ENCODE data around the gene GRIK3.

GRIK3 gene

DNA sequence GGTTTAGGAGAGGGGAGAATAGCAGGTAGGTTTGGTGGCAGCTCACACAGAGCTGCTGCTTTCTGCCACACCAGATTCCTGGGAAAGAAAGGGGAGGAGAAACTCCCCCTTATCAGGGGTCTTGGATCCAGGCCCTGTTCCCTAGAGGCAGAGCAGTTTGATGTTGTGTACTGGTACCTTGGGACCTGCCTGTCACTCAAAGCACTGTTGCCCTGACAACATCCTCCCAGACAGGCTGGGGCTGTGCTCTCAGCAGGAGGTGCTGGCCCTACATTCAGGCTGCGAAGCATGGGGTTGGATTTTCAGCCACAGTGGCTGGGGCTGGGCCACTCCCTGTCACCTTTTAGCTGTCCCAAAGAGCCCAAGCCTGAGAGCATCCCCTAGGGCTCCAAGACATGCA is 188.0 kb downstream of the GRIK3 start:
- DNase-seq = no peak

DNA sequence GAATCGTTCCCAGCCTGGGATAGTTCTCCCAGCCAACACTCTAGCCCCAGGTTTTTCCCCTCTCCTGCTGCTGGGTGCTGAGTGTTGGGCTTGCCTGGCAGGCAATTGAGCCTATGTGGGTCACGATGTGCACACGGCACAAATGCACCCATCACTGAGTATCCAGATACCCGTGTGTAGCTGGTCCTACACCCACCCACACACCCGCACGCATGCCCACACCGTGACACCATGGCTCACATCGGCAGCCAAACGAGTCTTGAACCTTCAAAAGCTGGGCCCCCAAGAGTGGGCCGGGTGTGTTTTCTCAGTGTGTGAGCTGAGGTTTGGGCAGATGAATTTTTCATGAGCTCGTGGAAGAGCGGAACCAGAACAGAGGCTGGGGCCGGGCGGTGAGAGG is 188.5 kb downstream of the GRIK3 start:
- DNase-seq = no peak

DNA sequence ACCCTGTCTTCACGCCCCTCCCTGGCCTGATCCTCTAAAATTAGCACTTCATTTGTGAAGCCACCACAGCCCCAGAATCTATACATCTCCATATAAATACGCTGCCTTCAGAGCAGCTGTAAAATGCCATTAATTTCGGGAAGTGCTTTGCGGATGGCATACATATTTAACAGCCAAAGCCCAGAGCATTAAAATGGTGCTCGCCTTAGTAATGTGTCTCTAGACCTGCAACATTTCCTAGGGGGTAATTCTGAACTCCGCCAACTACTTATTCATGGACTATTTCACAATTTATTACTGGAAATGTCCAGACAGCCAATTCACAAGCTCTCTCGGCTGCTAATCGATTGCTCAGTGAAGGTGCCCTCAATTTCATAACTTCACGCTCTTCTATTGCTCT is 189.4 kb downstream of the GRIK3 start:
- no peak for DNase-seq

DNA sequence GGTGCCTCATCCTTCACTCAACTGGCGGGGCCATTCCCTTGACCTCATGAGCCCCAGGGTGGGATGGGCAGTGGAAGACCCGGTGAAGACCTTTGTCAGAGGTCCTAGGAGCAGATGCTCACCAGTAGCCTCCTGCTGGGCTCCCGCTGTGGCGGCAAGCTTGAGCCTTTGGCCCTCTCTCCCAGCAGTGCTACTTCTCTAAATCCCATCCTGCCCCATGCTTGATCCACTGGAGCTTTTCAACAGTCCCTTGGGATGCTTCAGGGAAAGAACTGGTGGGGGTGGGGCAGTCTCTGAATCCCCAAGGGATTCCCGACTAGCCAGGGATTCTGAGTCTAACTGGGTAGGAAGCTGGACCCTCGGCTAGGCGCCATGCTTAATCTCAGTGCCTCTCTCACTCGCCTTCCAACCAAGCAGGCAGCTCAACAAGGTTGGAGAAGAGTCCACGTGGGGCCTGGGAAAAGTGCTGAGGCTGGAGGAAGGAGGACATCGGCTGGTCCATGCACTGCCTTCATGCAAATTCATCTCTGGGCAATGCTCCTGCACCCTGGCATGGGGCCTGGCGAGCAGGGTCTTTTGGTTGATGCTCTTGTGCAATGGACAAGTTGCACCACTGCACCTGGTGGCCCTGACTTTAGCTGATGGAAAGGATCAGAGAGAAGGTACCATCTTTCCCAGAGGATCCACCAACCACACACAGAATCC is 190.3 kb downstream of the GRIK3 start:
- DNase-seq = no peak

DNA sequence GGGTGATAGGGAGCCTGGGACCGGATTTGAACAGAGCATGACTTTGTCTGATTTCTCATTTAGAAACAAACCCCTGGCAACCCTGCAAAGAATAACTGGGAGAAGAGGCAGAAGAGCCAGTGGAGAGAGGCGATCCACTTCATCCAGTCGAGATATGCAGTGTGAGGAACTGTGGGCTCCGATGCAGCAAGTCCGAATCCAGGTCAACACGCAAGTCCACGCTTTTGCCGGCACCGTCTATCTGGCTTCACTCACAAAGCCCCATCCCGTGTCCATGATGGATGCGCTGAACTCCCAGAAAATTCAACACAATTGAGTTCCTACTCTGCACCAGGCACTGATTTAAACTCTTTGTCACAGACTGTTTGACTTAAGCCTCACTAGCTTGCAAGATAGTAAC is 191.3 kb downstream of the GRIK3 start:
- no peak for DNase-seq

DNA sequence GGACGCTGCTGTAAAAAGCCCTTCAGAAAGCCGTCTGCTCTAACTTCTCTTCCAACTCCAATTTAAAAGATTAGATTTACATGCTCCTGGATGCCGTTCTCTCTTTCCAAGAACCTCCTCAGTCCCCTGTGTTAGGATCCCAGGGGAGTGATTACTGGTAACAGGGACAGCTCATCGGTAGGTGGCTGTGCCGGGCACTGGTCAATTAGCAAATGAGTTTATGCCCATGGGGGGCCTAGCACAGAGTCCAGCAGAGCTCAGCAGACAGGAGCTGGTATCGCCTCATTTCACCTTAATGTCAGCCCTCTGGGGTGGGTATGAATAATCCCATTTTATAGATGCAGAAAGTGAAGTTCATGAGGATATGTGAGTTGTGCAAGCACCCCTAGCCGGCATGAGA is 191.9 kb downstream of the GRIK3 start:
- DNase-seq = no peak

DNA sequence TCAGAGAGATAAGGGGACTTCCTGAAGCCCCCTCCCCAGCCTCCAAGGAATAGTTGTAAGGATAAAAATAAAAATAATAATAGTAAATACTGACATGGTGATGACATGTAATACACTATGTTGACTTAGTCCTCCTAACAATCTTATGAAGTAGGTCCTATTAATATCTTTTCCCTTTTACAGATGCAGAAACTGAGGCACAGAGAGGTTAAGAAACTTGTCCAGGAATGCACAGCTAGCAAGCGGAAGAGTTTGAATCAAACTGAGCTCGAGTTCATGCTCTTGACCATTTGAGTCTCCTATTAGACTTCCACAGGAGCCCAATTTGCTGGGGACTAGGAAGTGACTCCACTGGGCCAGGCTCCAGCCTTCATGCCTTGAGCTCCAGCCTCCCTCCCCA is 194.8 kb downstream of the GRIK3 start:
- DNase-seq = no peak

DNA sequence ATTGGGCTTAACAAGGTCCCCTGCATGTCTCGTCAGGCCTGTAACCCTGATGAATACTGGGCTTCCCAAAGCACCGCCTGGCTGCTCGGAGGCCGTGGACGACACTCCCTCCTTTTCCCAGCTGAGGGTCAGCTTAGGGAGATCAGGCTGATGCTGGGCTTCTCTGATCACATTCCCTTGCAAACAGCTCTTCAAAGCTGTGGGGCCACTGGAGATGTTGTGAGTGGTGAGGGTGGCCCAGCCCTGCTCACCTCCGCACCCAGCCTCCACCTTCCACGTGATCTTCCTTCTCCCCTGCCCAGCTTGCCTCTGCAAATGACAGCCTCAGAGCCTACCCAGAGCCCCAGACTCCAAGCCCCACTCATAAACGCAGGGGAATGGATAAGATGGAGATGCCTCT is 195.4 kb downstream of the GRIK3 start:
- no peak for DNase-seq

DNA sequence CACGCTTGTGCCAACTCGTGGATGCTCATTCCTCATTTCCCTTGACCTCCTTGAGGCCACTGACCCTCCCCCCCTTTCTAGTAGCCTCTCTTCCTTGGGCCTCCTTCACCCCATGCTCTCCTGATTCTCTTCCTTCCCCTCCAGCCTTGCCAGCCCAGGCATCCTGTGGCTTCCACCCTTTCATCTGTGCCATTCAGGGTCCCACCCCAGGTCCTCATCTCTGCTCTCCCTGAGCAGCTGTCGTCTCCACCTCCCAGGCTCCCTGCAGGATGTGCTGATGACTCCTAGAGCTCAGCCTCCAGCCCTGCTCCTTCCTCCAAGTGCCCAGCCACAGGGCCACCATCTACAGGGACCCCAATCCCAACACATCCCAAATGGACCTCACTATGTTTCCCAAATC is 197.4 kb downstream of the GRIK3 start:
- no peak for DNase-seq

DNA sequence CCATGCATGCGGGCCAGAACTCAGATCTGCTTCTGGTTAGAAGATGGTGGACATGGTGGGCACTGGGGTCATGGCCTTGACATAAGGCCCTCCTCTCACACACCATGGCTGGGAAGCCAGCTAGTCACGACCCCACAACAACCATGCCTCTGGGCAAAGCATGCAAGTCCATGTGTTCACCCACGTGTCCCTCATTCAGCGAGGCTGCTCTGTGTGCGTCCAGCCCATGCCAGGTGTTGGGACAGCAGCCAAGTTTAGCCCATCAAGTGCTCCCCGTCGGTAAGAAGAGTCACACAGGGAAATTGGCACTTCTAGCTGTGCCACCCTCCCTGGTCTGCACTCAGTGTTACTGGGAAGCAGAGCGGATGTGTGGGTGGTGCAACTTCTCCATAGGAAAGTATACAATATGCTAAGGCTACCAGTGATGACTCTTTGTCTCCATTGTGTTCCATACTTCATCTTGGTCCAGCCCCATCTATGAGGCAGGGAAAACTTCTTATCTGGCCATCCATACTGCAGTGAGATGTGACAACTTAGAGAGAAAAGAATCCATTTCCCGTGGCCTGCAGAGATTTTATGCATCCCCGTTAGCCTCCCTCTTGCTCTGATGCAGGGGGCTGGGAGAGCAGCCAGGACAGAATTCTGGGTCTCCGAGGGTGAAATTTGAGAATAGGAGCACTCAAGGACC is 198.0 kb downstream of the GRIK3 start:
- no peak for DNase-seq

DNA sequence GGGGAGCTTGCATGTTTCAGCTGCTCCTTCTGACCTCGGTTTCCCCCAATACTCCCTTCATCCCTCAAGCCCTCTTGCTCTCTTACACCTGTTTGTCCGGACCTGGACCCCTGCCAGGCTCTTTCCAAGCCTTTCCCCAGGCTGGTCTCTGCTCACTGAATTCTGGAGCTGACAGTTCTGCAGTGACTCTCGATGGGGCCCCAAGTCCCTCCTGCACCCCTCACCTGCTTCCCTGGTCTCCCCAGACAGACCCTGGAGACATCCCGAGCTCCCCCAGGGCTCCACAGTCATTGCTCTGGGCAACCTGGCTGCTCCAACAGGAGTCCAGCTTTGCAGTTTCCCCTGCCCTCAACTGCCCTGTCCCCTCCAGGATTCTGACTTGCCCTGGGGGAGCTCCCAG is 198.6 kb downstream of the GRIK3 start:
- no peak for DNase-seq

DNA sequence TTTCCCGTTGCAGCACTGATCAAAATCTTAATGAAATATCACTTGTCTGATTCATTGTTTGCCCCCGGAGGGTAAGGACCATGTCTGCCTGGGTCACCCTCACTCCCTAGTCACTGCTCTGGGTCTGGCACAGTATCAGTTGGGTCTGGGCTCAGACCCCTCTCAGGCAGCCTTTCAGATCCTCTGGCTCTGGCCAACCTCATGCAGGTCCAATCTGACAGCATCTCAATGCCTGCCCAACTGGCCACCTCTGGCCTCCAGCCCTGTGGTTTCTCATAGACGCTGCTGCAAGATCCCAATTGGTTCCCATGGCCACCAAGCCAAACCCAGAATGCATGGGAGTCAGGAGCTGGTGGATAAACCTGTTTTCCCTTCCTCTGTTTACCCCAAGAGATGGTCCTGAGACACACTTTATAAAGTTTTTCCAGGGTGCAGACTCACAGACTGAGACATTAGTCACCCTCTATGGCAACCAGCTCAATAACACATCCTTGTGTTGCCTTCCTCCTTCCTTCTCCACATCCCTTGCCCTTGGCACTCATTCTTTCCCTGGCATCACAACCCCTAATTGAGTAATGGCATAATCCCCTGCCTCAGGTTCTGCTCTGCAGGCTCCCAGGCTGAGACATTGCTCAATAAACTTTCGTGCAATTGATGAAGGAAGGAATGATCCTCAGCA is 199.2 kb downstream of the GRIK3 start:
- no peak for DNase-seq

DNA sequence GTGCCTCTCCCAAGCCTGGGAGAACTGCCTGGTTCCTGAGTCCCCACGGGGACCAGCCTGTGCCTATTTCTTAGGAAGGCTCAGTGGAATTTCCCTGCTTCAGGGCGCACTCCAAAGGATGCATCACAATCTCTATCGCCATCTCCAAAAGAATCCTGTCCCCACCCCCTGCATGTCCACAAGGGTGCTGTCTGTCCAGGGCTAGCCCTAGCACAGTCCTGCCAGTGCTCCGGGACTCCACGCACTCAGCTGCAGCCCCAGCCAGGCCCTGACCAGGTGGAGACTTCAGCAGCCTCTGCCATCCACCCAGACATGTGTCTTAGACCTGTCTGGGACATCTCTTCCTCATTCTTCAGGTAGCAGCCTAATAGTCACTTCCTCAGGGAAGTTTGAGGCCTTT is 199.7 kb downstream of the GRIK3 start:
- no peak for DNase-seq

DNA sequence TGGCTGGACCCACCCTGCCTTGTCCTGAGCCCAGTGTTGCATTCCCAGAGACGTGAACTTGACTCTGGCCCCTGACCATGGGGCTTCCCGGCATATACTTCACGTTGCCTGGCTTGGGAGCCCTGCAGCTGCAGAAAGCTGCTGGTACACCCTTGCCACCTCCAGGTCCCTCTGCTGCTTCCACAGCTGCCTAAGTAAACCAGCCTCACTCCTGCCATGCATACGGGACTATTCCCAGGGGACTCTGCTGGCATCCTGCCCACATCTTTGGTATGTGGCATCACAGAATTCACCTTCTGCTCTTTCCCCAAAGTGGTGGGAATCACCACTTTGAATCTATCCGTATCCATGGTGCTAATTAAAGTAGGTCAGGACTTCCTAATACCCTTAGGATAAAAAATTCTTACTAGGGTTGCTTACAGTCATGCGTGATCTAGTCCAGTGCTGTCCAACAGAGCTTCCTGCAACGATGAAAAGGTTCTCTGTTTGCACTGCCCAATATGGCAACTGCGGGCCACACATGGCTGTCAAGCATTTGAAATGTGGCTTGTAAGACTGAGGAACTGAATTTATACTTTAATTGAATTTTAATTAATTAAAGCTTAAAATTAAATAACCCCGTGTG is 203.0 kb downstream of the GRIK3 start:
- no peak for DNase-seq

DNA sequence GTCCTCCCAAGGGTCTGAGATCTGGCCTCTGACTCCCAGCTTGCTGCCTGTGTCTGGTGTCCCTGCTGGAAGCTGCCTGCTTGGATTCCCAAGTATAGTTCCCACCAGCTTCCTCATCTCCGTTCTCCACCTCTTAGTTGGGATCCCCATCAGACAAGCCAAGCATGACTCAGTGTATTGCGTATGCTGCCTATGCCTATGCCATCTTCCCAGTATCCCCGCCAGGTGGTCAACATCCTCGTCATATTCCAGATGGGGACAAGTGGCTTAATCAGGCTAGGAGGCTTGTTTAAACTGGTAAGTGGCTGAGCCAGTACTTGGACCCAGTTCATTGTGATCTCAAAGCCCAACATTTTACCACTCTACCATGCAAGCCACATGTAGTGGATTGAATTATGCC is 204.4 kb downstream of the GRIK3 start:
- DNase-seq = no peak

DNA sequence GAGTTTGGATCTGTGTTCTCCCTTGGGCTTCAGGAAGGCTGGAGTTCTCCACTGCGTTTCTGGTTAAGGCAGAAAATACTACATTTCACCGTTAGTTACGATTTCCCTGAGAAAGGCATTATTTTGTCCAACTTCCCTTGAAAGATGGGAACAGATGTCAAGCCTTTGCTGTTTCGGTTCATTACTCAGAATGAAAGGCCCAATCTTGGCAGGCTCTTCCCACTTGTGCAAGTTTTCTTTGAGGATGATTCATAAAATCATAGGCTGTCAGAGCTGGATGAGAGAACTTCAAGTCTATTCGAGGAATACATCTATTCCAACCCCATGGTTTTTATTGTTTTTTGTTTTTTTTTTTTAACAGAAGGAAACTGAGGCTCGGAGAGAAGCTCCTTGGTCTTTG is 205.2 kb downstream of the GRIK3 start:
- no peak for DNase-seq

DNA sequence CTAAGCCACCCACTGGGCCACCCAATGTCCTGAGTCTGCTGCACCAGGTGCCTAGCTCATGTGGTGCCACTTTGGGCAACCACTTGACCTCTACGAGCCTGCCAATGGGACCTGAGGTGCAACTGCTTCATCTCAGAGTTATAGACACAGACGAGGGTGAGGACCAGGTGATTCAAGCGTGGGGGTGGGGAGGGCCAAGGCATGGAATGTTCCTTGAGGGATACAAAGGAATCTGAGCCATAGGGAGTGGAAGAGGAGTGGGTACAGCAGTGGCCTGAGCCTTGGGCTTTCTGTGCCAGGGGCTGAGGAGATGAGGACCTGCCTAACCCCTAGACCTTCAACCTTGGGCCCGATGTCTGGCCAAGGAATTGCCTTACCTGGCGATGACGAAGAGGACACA is 209.1 kb downstream of the GRIK3 start:
- no peak for DNase-seq

DNA sequence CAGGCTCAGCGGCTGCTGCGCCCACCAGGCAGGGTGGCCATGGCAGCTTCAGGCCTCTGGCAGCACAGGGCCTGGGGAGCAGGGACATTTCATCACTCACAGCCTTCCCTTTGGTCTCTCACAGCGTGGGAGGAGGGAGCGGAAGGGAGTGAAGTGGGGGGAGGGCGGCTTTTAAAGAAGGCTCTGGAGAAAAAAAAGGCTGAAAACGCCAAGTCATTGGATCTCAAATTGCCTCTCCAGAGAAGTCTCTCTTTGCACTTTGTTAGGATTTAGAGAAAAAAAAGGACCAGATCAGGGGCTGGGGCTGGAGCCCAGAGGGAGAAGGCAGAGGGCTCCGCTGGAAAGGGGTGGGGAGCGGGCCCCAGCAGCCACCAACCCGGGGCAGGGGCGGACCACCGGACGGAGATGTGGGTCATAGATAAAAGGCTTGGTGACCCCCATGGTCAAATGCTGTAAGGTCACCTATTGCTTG is 209.9 kb downstream of the GRIK3 start:
- peak; percentile 25 for DNase-seq

DNA sequence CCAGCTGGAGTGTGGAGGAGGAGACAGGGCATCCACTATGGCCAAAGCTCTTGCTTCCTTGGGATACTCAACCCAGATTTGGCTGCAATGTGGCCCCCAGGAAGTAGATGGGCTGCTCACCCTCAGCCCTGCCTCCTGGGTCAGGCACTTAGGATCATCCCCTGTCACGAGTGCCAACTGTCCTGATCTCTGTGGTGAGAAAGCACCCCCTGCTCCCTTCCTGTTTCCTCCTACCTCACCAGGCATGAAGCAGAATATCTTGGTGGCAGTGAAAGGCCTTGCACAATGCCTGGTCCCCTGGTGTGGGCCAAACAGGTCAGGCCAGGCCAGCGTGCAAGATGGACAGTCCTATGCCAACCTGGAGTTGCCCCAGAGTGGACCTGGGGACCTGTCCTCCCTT is 211.7 kb downstream of the GRIK3 start:
- DNase-seq = no peak

DNA sequence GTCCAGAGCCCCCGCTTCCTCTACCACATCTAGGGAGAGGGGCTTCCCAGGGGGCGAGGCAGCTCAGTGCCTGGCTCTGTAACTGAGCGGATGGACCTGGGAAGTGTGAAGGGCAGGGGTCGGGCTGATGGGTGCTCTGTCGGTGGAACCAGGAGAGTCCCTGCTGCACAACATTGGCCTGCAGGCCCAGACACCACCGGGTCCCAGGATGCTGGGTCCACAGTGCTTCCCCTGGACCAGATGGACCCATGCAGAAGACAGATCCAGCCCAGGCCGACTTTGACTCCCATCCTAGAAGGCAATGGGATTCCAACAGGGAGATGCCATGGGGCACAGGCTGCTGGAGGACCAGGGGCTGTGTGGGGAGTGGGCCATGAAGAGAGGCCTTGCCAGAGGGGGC is 212.9 kb downstream of the GRIK3 start:
- no peak for DNase-seq

DNA sequence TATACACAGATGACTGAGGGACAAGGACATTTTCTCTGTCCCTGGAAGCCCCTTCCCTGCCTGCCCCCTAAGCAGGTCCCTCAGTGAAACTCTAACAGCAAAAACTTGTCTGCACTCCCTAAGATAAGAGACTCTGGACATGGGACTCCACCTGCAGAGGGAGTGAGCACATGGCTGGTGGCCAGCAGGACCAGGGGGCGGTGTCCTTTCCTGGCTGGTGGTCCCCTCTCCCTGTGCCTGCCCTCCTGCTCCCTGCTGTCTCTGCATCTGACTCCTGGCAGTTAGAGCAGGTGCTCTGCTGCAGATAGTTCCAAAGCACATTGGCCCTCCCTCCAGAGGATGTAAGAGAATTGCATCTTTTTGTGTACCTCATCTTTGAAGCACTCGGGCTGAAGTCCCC is 215.5 kb downstream of the GRIK3 start:
- no peak for DNase-seq

DNA sequence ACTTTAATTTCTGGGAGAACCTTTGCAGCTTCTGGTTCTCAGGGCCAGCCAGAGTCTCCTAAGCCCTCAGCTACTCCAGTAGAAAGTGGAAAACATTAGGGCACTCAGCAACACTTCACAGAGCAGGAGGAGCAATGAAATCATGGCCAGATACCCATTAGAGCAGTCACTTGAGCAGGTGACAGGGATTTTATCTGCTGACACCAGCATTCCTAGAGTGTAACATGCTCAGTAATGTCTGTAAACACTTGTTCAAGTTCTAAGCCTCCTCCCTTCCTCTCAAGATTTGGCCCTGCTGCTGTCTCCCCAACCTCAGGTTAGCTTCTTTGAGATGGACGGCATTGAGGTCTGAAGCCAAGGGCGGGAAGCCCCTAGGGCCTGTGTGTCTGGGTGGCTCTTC is 218.0 kb downstream of the GRIK3 start:
- no peak for DNase-seq

DNA sequence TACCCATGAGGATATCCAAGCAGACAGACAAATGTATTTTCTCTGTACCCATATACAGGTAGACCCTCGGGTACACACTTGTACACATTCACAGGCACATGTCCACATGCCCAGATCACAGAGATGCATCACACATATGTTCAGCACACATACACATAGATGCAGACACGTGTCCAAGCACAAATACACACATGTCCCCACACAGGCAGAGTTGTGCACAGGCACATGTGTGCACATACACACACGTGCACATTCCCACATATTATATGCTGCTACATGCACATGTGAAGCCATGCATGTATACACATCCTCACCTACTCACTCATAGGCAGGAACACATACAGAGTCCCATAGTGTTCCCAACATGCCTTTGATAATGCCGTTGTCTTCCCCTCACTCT is 219.5 kb downstream of the GRIK3 start:
- no peak for DNase-seq

DNA sequence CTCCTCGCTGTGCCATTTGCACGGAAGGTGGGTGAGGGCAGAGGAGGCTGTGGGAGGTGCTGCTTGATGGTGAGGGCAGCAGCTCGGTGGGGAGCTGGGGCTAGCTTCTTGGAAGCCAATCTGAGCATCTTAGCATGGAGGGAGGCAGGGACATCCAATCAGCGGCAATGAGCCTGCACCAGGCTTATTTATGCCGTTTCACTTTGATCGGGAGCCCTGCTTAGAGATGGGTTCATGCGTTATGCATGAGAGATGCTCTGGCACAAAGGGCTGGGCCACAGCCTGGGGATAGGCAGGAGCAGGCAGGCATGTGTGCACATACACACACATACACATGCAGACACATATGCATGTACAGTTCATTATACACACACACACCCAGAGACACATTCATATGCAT is 220.2 kb downstream of the GRIK3 start:
- DNase-seq = no peak
